Suppressor macrophage (primary cell): Measurements from ENCODE around the gene FXN.
"Not testable (repeated sequence)": the region's sequence is repeated elsewhere in the genome, so short reads cannot be mapped to it uniquely, and the experiment has no call there.

Experiments used
- DNase-seq, 4 experiments: peaks; one replicate each; pipeline ENCODE4 v3.0.0-alpha.2; 2020 to 2022
- total RNA-seq, 17 experiments: gene quantifications; one replicate each; lab custom pipeline; 2026; ENCODE audit warnings: mixed read lengths in 6 of 17, inconsistent platforms in 3 of 17; lab: John Stamatoyannopoulos, UW

The FXN gene
- total RNA-seq, result 1.2 to 7.2 (median 5.9) reads per million in 17 experiments

DNA sequence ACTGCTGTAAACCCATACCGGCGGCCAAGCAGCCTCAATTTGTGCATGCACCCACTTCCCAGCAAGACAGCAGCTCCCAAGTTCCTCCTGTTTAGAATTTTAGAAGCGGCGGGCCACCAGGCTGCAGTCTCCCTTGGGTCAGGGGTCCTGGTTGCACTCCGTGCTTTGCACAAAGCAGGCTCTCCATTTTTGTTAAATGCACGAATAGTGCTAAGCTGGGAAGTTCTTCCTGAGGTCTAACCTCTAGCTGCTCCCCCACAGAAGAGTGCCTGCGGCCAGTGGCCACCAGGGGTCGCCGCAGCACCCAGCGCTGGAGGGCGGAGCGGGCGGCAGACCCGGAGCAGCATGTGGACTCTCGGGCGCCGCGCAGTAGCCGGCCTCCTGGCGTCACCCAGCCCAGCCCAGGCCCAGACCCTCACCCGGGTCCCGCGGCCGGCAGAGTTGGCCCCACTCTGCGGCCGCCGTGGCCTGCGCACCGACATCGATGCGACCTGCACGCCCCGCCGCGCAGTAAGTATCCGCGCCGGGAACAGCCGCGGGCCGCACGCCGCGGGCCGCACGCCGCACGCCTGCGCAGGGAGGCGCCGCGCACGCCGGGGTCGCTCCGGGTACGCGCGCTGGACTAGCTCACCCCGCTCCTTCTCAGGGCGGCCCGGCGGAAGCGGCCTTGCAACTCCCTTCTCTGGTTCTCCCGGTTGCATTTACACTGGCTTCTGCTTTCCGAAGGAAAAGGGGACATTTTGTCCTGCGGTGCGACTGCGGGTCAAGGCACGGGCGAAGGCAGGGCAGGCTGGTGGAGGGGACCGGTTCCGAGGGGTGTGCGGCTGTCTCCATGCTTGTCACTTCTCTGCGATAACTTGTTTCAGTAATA lies at the start of gene FXN:
FXN (plus strand) TSS at position 315 of the 871 bp plus-strand sequence; CDS start at position 346, 31 bp downstream.
- peak; percentile 89 to 94 (median 92) for DNase-seq

DNA sequence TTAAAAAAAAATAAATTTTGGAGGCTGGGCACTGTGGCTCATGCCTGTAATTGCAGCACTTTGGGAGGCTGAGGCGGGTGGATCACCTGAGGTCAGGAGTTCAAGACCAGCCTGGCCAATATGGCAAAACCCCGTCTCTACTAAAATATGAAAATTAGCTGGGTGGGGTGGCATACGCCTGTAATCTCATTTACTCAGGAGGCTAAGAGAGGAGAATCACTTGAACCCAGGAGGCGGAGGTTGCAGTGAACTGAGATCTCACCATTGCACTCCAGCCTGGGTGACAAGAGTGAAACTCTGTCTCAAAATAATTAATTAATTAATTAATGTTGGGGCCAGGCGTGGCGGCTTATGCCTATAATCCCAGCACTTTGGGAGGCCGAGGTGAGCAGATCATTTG lies 48.6 kb upstream of the FXN start:
- not testable (repeated sequence) for DNase-seq

DNA sequence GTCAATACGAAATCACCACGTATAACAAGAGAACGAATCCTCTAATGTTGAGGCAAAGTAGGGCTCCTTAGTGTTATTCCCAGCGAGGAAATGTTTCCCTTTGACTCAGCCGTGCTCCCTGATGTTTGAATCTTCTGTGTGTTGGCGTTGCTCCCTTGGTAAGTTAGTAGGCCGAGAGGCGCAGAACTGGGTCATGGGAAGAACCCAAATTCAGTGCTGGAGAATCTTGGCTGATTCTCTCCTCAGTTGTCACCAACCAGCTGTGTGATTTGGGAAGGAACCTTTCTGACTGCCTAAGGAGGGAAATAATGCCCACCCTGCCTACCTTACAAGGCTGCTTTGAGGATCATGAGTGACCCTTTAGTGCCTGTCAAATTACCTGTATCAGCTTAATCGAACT lies 44.1 kb upstream of the FXN start:
- DNase-seq, result no peak

DNA sequence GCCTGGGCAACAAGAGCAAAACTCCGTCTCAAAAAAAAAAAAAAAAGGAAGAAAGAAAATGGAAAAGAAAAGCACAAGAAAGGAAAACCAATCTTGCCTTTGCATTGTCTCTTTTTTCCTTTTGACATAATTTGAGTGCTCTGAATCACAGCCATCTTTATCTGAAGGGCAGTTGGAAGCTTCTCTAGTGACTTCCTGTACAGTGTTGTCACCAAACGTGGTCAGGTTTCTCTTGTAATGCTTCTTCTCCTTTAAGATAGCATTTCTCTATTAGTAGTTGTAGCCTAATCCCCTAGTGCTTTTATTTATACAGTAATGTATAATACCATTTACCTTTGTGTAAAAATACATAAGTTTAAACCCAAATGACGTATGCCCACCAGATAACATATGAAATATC lies 39.8 kb upstream of the FXN start:
- peak in 3 of 4 experiments; percentile 26 to 46 (median 34) for DNase-seq

DNA sequence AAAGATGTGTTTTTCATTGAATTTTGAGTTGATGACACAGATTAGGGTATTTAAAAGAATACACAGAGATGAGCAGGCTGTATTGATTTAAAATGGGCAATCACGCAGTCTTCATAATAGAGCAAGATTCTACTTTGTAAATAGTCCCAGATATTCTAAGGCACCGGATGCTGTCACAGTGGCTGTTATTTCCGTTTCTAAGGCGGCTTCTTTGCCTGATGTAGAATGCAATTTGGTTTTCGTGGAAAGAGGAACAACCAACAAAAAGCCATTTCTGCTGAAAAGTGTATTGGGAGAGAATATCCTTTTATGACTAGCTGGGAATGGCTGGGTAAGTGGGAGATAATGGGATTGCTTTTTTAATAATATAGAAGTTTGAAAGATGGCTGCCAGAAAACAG lies 39.1 kb upstream of the FXN start:
- DNase-seq, result peak; percentile 36 to 70 (median 56)

DNA sequence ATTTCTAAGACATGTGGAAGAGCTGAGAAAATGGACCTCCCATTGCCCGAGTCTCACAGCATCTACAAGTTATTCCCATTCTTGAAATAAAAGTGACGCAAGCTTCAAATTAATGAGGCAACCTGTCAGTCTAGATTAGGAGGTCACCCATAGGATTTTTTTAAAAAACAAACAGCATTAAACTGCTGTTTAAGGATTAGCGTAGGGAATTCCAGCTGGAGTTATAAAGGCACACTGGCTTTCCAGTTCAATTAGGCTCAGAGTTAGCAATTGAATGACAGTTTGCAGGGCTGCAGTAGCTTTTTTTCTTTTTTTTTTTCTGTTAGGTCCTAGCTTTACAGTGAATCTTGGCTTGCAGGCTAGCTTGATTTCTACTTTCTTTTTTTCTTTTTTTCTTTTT lies 37.9 kb upstream of the FXN start:
- no peak for DNase-seq

DNA sequence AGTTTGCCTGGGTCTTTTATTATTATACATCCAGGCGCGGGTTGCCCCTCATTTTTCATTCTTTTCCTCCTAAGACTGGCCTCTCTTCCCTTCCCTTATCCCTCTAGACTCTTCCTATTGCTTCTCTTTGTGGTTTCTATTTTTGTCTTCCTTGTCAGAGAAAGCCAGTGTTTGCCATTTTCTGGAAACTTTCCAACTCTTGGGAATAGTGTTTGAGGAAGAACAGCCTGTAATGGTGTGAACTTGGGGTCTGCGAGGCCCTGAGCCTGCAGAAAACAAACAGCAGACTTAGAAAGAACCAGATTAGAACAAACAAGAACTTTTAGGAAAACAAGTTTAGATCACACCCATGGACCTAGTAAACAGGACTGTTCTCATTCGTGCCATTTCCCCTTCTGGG lies 37.2 kb upstream of the FXN start:
- peak in 1 of 4 experiments; percentile 30 for DNase-seq

DNA sequence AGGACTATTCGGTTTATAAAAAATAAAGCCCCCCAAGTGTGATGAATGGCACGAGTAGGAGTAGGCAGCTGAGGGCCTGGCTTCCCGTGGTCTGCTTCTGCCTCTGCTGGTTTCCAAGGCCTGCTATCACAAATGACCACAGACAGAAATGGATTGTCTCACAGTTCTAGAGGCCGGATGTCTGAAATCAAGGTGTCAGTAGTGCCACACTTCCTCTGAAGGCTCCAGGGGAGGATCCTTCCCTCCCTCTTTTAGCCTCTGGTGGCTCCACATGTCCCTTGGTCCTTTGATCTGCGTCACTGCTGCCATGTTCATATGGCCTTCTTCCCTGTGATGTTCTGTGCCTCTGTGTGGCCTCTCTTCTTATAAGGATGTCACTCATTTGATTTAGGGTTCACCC lies 36.7 kb upstream of the FXN start:
- DNase-seq, result no peak

DNA sequence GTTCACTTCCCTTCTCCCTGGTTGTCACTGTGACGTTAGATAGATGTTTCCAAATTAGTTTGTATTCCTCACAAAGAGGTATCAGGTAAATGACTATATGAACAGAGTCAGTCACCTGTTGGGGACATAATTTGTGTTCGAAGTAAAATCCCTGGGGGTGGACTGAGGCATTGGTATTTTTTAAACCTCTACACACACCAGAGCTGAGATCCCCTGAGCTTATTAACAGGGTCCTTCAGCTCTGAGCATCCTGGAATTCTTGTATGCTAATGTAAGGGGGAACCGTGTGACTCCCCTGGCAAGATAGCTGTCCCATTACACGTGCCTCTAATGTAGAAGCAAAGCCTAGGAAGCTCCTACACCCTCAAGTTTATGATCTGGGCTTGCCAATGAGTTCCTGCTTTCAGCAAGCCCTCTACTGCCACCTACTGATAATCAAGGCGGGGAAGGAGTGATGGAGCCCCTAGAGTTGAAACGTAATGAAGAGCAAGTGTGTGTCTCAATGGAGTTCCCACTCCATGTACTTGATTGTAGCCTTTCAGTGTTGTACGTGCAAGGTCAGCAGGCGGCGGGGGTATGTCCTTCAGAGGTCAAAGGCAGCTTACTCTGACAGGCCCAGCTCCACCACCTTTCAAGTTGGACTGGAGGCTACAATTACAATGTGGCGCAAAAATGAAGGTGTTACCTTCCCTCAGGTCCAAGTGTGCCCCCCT lies 36.0 kb upstream of the FXN start:
- peak; percentile 79 to 90 (median 86) for DNase-seq

DNA sequence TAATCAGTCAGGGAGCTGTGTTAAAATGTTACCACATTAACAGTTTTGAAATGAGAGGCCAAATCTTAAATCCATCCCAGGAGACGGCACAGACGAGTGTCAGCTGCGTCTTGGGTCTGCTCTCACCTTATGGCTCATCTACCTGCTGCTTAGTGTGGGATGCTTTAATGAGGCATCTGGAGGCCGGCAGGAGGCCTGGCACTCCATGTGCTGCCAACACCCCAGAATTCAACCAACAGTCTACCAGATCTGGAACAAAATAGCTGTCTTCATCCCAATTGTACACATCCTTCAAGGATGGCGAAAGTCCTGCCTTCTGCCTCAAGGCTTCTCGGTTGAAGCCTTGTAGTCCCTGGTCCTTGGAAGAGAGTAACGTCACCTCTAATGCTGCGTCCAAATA lies 33.6 kb upstream of the FXN start:
- DNase-seq, result no peak

DNA sequence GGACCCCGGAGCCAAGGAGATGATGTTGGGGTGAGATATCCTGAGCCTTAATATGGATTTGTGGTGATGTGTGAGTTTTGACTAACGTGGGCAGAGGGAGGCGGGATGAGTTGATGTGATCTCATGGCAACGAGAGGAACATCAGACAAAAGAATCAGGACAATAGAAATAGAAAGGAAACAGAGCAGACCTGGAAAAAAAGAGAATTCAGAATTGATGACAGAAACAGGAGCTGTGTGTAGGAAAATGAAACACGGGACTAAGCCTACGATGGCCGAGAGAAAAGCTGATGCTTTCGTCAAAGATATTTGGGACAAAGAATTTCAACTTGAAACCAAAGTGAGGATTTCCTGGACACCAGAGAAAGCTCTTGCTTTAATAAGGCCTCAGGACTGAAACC lies 32.5 kb upstream of the FXN start:
- no peak for DNase-seq

DNA sequence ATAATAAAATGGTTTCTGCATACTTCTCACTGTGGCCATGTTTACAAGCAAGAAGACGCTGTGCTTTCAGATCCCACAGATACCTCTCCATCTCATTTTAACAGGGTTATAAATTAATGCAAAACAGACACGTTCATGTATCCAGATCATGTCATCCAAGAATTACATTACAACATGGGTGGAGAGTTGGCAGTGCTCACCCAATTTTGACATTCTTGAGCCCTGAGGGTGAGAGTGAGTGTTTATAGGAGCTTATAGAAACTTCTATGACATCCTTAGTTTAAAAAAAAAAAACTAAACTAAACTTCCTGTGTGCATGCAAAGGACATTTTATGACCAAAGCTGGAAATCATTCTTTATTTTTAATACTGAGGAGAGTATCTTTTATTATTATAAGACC lies 30.7 kb upstream of the FXN start:
- DNase-seq, result no peak

DNA sequence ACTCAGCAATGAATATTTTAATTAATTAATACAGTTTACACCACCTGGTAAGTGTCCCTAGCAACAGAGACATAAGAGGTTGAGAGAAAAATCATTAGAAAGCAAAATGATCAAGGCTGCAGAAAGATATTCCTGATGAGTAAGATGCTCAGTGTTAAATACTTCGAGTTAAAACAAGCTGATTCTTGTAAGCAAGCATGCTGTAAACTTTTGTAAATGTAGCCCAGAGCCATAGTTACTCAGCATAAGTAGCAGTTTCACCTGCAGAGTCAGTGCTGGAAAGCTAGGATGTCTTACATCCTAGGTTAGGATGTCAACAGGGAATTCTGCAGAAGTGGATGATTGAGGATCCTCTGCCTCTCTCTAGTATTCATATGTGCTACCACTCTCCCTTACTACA lies 25.8 kb upstream of the FXN start:
- DNase-seq, result no peak

DNA sequence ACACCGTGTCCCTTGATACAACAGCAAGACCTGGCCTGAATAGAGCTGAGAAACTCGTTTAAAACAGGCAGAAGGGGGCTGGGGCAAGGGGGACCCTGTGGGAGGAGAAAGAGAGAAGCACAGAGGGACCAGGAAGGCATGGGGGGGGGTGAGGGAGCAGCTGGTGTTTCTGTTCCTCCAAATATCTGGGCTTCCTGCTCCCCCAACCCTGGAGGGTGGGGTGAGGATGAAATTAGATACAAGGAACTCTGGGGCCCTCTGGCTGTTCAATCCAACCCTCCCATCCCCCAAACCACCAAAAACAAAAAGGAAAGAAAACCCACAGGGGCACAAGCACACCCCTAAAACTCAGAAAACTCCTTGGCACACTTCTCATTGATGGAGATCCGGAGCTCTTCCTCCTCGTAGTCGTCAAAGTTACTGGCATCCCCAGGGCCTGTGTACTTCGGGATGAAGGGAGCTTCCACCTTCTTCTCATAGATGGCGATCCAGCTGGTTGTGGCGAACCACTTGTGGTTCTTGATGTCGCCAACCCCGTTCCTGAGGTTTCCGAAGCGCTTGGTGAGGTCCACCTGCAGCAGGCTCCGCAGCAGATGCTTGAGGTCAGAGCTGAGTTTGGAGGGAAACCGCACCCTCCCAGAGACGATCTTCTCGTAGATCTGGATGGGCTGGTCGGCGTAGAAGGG lies 22.7 kb upstream of the FXN start:
- no peak for DNase-seq

DNA sequence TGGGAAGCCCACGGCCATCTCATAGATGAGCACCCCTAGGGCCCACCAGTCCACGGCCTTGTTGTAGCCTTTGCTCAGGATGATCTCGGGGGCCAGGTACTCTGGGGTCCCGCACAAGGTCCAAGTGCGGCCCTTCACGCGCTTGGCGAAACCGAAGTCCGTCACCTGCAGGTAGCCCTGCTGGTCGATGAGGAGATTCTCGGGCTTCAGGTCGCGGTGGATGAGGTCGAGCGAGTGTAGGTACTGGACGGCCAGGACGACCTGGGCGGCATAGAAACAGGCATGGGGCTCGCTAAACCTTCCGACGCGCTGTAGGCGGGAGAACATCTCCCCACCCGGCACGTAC lies 22.2 kb upstream of the FXN start:
- no peak for DNase-seq

DNA sequence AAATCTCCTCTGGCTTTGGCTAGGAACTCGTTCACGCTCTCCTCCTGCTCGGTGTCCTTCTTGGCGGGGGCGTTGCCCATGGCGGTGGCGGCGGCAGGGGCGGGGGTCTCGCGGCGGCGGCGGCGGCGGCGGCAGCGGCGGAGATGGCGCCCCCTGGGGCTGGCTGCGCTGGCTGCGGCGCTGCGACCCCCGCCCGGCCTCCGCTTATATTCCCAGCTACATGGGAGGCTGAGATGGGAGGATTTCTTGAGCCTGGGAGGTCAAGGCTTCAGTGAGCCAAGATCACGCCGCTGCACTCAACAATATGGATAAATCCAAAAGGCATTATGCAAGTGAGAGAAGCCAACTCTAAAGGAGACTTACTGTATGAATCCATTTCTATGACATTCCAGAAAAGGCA lies 21.5 kb upstream of the FXN start, which contains the start of gene PRKACG:
PRKACG (minus strand) TSS at position 101 of the 400 bp plus-strand sequence; CDS start at position 80, 21 bp downstream.
- no peak for DNase-seq

DNA sequence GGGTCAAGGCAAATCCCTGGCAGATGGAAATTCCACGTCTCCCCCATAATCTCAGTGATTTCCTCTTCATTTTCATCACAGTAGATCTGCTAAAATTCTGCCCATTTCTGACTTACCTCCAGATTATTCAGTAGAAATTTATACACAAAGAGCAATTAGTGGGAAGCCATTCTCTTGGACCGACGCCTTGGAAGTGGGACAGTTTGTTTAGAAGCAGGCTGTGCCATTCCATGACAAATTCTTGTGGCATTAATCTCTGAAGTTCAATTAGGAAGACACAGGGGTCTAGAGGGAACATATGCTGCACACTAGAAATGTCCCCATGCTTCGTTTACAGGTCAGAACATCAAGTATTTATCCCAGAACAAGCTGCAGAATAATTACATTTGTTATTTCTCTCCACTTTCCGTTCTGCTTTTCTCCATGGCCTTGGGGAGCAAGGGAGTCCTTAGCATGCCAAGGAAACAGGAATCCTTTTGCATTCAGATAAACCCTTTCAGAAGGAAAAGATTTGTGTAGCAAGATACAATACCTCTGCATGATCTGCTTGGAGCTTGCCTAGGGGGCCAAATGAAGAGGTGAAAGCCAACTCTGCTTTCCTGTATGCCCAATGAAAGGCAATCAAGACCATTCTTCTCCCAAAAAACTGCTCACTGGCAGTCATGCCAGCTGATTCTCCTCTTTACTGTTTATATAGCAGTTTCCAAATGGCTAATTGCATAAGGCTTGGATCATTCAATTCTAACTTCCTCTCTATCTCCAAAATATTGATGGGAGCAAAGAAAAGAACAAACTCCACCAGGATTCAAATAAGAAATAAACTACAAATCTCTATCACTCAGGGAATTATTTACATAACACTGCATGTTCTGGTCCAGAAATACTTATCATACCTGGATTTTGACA lies 19.1 kb upstream of the FXN start:
- DNase-seq, result no peak

DNA sequence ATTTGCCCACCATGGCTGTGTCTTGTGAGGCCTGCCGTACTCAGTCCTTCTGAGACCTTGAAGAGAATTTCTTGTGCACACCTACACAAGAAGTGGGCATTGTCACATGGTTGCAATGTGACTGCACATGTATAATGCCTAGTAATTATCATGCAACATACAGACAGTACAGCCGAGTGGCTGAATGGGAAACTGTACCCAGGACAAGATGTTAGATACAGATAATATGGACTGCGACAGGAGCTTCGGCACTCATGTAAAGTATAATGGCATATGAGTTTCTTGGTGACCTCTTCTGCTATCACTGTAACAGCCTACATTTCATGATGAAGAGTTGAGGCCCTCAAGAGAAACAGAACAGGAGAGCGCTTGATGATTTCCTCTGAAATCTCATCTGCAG lies 16.8 kb upstream of the FXN start:
- DNase-seq, result no peak

DNA sequence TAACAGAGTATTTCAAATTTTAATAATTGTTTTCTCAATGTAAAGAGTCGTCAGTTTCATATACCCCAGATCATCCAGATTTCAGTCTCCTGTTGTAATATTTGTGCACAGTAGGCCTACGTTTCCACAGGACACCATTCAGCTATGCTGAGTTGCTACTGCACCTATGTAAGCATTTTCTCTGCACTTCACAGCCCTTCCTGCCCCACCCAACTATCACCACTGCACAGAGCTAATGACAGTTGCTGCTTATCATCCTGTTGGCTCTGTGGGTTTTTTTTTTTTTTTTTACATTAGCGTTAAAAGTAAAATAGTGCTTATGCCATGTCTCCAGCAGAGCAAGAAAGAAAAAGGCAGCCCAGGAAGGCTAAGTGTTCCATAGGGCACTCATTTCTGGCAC lies 15.7 kb upstream of the FXN start:
- DNase-seq, result no peak

DNA sequence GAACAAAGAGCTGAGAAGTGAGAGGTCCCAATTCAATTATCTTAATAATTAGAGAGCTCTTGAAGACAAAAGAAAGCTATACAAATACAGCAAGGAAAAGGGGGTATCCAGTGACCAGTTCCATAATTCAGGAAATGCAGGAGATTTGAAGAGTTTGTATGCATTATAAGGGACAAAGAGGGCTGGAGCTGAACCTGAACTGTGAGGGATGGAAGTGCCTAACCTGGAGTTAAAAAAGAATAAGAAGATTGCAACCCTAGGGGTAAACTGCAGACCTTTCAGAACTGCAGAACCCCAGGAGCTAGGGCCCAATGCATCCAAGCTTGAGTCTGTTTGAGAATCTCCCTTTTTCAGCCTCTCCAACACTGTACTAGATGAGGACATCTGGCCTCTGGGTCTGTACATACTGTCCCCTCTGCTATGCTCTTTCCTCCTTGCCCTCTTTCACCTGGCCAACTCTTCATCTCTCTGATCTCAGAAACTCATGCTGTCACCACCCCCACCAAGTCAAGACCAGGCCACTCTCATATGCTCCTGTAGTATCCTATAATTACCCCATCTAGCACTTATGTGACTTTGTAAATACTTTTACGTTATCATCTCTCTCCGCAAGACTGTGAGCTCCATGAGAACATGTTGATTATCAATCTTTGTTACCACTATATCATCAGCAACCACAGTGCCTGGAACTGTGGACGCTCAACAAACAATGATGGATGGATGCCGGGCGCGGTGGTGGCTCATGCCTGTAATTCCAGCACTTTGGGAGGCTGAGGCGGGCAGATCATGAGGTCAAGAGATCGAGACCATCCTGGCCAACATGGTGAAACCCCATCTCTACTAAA lies 15.0 kb upstream of the FXN start:
- DNase-seq, result no peak

DNA sequence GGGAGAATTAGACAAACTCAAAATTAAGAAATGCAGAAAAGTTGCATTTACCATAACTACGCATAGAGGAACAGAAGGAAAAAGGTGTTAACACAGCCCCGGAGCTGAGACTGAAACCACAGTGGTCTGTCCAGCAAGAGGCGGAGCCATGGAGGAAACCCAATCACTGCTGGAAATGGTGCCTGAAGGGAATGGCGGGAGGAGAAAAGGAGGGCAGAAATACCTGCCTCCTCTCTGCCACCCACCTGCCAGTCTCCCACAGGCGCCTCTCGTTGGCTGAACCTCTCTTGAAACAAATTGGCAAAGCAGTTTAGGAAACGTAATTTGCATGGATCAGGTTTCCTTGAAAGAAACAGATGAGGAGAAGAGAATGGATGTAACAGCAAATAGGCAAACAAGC lies 11.9 kb upstream of the FXN start:
- no peak for DNase-seq
